ENCODE results near the gene MAPK14. TPM values are rescaled to one million over a fixed set of nuclear protein-coding genes. Genes with fewer than 3 reads are reported as not detected.

Gene MAPK14
- total RNA-seq, 1 experiment from 2014 or later, result 60.4 TPM

- Histone ChIP-seq H2AFZ (no peak overlapping the region), H3F3A (ENCODE audit: insufficient read depth, low read depth) (peaks cover 47% of the 10 kb centered on the region), H3K9me3 (ENCODE audit: insufficient read depth, low read depth) (no peaks in the 10 kb centered on the region), H3K9me2 (ENCODE audit: insufficient read depth) (no peaks in the 10 kb centered on the region), H4K20me1 (ENCODE audit: insufficient read depth) (peaks cover 19% of the 10 kb centered on the region), H3K4me1 (replicated peaks; ENCODE audit: insufficient read depth) (peaks cover 24% of the 10 kb centered on the region), H3K79me2 (ENCODE audit: low read depth) (peaks cover 42% of the 10 kb centered on the region), H3K4me2 (no peak overlapping the region), H3K27ac (no peak overlapping the region), H3K27me3 (ENCODE audit: insufficient read depth, low read depth) (no peaks in the 10 kb centered on the region), H3K4me3 (no peak overlapping the region), H3K36me3 (ENCODE audit: low read depth) (peaks cover 51% of the 10 kb centered on the region)
- CTCF ChIA-PET, result no interaction called here
- TF ChIP-seq, protein P1, sequence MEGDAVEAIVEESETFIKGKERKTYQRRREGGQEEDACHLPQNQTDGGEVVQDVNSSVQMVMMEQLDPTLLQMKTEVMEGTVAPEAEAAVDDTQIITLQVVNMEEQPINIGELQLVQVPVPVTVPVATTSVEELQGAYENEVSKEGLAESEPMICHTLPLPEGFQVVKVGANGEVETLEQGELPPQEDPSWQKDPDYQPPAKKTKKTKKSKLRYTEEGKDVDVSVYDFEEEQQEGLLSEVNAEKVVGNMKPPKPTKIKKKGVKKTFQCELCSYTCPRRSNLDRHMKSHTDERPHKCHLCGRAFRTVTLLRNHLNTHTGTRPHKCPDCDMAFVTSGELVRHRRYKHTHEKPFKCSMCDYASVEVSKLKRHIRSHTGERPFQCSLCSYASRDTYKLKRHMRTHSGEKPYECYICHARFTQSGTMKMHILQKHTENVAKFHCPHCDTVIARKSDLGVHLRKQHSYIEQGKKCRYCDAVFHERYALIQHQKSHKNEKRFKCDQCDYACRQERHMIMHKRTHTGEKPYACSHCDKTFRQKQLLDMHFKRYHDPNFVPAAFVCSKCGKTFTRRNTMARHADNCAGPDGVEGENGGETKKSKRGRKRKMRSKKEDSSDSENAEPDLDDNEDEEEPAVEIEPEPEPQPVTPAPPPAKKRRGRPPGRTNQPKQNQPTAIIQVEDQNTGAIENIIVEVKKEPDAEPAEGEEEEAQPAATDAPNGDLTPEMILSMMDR (conservative IDR thresholded peaks at IDR 0.05), result no peak
- no peak for TF ChIP-seq EZH2 (IDR thresholded peaks at IDR 0.05; ENCODE audit: low read depth)
- no TSS peak for BruUV-seq (replicated peaks)
- POLR2A ChIA-PET (ENCODE audit: unreplicated experiment), result no interaction called here
- intact Hi-C loops (cut with micrococcal nuclease; ENCODE audit: unreplicated experiment), result no loop called here
- DNase-seq, result no peak
These were observed 108.4 kb downstream of the MAPK14 start for GRCh38 chr6:36136034-36136433.

- H3K36me3 ChIP-seq (ENCODE audit: low read depth), result peaks cover 51% of the 10 kb centered on the region
- peaks cover 18% of the 10 kb centered on the region for H4K20me1 ChIP-seq (ENCODE audit: insufficient read depth)
- H3K4me2 ChIP-seq, result no peak overlapping the region
- no peaks in the 10 kb centered on the region for H3K27me3 ChIP-seq (ENCODE audit: insufficient read depth, low read depth)
- peaks cover 47% of the 10 kb centered on the region for H3F3A ChIP-seq (ENCODE audit: insufficient read depth, low read depth)
- no peak overlapping the region for H2AFZ ChIP-seq
- peaks cover 37% of the 10 kb centered on the region for H3K79me2 ChIP-seq (ENCODE audit: low read depth)
- no peak overlapping the region for H3K4me3 ChIP-seq
- BruUV-seq (replicated peaks), result no TSS peak
- intact Hi-C loops (cut with micrococcal nuclease; ENCODE audit: unreplicated experiment), result no loop called here
- DNase-seq, result no peak
- POLR2A ChIA-PET (ENCODE audit: unreplicated experiment), result no interaction called here
- CTCF ChIA-PET, result no interaction called here
- no peak for TF ChIP-seq EZH2 (IDR thresholded peaks at IDR 0.05; ENCODE audit: low read depth)
- TF ChIP-seq, protein P1 (conservative IDR thresholded peaks at IDR 0.05), result no peak
- no peaks in the 10 kb centered on the region for H3K9me2 ChIP-seq (ENCODE audit: insufficient read depth)
- H3K27ac ChIP-seq, result no peak overlapping the region
- H3K4me1 ChIP-seq (replicated peaks; ENCODE audit: insufficient read depth), result peaks cover 22% of the 10 kb centered on the region
- H3K9me3 ChIP-seq (ENCODE audit: insufficient read depth, low read depth), result no peaks in the 10 kb centered on the region
These were observed 108.9 kb downstream of the MAPK14 start for GRCh38 chr6:36136551-36136950.

GRCh38 chr6:36138667-36139066 is 111.1 kb downstream of the MAPK14 start:
- DNase-seq, result no peak
- intact Hi-C loops (cut with micrococcal nuclease; ENCODE audit: unreplicated experiment), result no loop called here
- Histone ChIP-seq H3K9me3 (ENCODE audit: insufficient read depth, low read depth) (no peaks in the 10 kb centered on the region), H3K9me2 (ENCODE audit: insufficient read depth) (no peaks in the 10 kb centered on the region), H3K27me3 (ENCODE audit: insufficient read depth, low read depth) (no peaks in the 10 kb centered on the region), H3K36me3 (ENCODE audit: low read depth) (peaks cover 41% of the 10 kb centered on the region), H3K4me3 (no peak overlapping the region), H4K20me1 (ENCODE audit: insufficient read depth) (peaks cover 5% of the 10 kb centered on the region), H3F3A (ENCODE audit: insufficient read depth, low read depth) (peaks cover 50% of the 10 kb centered on the region), H3K27ac (no peak overlapping the region), H3K79me2 (ENCODE audit: low read depth) (peaks cover 16% of the 10 kb centered on the region), H2AFZ (no peak overlapping the region), H3K4me2 (no peak overlapping the region), H3K4me1 (replicated peaks; ENCODE audit: insufficient read depth) (peaks cover 17% of the 10 kb centered on the region)
- ChIA-PET CTCF (no interaction called here), POLR2A (ENCODE audit: unreplicated experiment) (no interaction called here)
- TF ChIP-seq, protein P1 (conservative IDR thresholded peaks at IDR 0.05), result no peak
- no peak for TF ChIP-seq EZH2 (IDR thresholded peaks at IDR 0.05; ENCODE audit: low read depth)
- no TSS peak for BruUV-seq (replicated peaks)

All from PC-9 (cell line).